H1 (cell line): ENCODE measurements around the gene MGME1. TPM values are rescaled to one million over a fixed set of nuclear protein-coding genes. Genes with fewer than 3 reads are reported as not detected.

Experiments used
- CTCF ChIA-PET: fragments of 300-600 bp; sonication (Branson Sonifier 250); formaldehyde crosslinking; loops from one replicate; lab custom pipeline; 2021; ENCODE audit not compliant: partially characterized antibody; lab: Charles Lee
- POLR2A ChIA-PET: fragments of 300-600 bp; sonication (Branson Sonifier 250); formaldehyde crosslinking; loops from one replicate; lab custom pipeline; 2021; ENCODE audit warnings: inconsistent platforms; ENCODE audit not compliant: partially characterized antibody; lab: Charles Lee
- DNase-seq, 2 experiments: peaks; one replicate each; pipeline versions ENCODE4 v3.0.0 to v3.0.0-alpha.2; 2010 to 2022; ENCODE audit warnings: low spot score in 2 of 2, low read depth in 1 of 2, mixed read lengths in 1 of 2
- FAIRE-seq: peaks from 2 replicates; lab custom pipeline; 2011; peaks lifted over from hg19 to GRCh38; lab: Jason Lieb, UNC
- H2AFZ ChIP-seq: 2 replicates; pipeline ENCODE4 v1.8.1; 2012; ENCODE audit warnings: low read length, inconsistent platforms
- H2AK5ac ChIP-seq: 2 replicates; pipeline ENCODE4 v1.6.1; 2013; ENCODE audit warnings: low read depth, low read length
- H2BK120ac ChIP-seq: replicated peaks from 2 replicates; pipeline ENCODE3; 2013; ENCODE audit warnings: low read depth, low read length, inconsistent platforms
- H2BK12ac ChIP-seq: 2 replicates; pipeline ENCODE4 v1.6.1; 2013; ENCODE audit warnings: low read depth, low read length
- H2BK15ac ChIP-seq: 2 replicates; pipeline ENCODE4 v1.6.1; 2013; ENCODE audit warnings: low read length
- H2BK20ac ChIP-seq: 2 replicates; pipeline ENCODE4 v1.6.1; 2013; ENCODE audit warnings: low read length
- H2BK5ac ChIP-seq: 2 replicates; pipeline ENCODE4 v1.6.1; 2013; ENCODE audit warnings: low read depth, low read length
- H3K14ac ChIP-seq: 2 replicates; pipeline ENCODE4 v1.6.1; 2013; ENCODE audit warnings: inconsistent platforms; ENCODE audit not compliant: insufficient read length
- H3K18ac ChIP-seq: 2 replicates; pipeline ENCODE4 v1.6.1; 2013; ENCODE audit warnings: low read length; ENCODE audit errors: extremely low read depth
- H3K23ac ChIP-seq: 2 replicates; pipeline ENCODE4 v1.6.1; 2013; ENCODE audit warnings: inconsistent platforms; ENCODE audit not compliant: insufficient read length
- H3K23me2 ChIP-seq: 2 replicates; pipeline ENCODE4 v1.6.1; 2013; ENCODE audit warnings: low read depth, low read length
- H3K27ac ChIP-seq: 2 replicates; pipeline ENCODE4 v1.6.1; 2011; ENCODE audit warnings: low read depth, low read length, inconsistent platforms
- H3K27me3 ChIP-seq, 4 experiments: replicated peaks in 1 of 4; 1 replicate in 1 of 4; 2 replicates in 3 of 4; pipeline versions ENCODE4 v1.6.1 to v1.8.1; 2011 to 2013; ENCODE audit warnings: low read length in 3 of 4, mild to moderate bottlenecking in 3 of 4, inconsistent platforms in 2 of 4, mixed read lengths in 2 of 4, moderate library complexity in 1 of 4; ENCODE audit not compliant: control insufficient read depth in 3 of 4, insufficient read depth in 3 of 4; ENCODE audit errors: extremely low read depth in 1 of 4
- H3K36me3 ChIP-seq, 4 experiments: 2 replicates each; pipeline versions ENCODE4 v1.6.1 to v1.8.1; 2011 to 2013; ENCODE audit warnings: mild to moderate bottlenecking in 4 of 4, low read length in 3 of 4, moderate library complexity in 2 of 4, control low read depth in 1 of 4, inconsistent platforms in 1 of 4; ENCODE audit not compliant: insufficient read depth in 4 of 4, control insufficient read depth in 2 of 4
- H3K4ac ChIP-seq: replicated peaks from 2 replicates; pipeline ENCODE3; 2013; ENCODE audit warnings: low read length, low read depth, mixed read lengths, inconsistent platforms; ENCODE audit not compliant: insufficient read length
- H3K4me1 ChIP-seq, 4 experiments: replicated peaks in 1 of 4; 1 replicate in 1 of 4; 2 replicates in 3 of 4; pipeline versions ENCODE4 v1.6.1 to v1.8.1; 2011 to 2013; ENCODE audit warnings: low read length in 3 of 4, inconsistent platforms in 2 of 4, mixed read lengths in 1 of 4; ENCODE audit not compliant: insufficient read depth in 4 of 4, control insufficient read depth in 3 of 4
- H3K4me2 ChIP-seq, 2 experiments: 2 replicates each; pipeline versions ENCODE4 v1.6.1 to v1.8.1; 2011 to 2013; ENCODE audit warnings: low read depth in 2 of 2, low read length in 2 of 2, control low read depth in 1 of 2, inconsistent platforms in 1 of 2, mild to moderate bottlenecking in 1 of 2; ENCODE audit not compliant: insufficient read depth in 1 of 2
- H3K4me3 ChIP-seq, 4 experiments: fragments of 200-600, 300-600 bp in 1 of 4; sonication (generic), shearing (Covaris generic), sonication (Bioruptor Twin) in 1 of 4; 2 replicates each; pipeline versions ENCODE4 v1.5.1 to v1.8.1; 2011 to 2016; ENCODE audit warnings: low read length in 4 of 4, low read depth in 3 of 4, control low read depth in 2 of 4, inconsistent platforms in 2 of 4, mild to moderate bottlenecking in 2 of 4, mixed read lengths in 1 of 4, moderate library complexity in 1 of 4; ENCODE audit not compliant: insufficient read depth in 2 of 4; ENCODE audit errors: extremely low read depth in 1 of 4
- H3K56ac ChIP-seq: replicated peaks from 2 replicates; pipeline ENCODE3; 2013; ENCODE audit warnings: low read depth, mild to moderate bottlenecking, mixed read lengths, low read length, inconsistent platforms; ENCODE audit not compliant: insufficient read length
- H3K79me1 ChIP-seq: 2 replicates; pipeline ENCODE4 v1.6.1; 2013; ENCODE audit warnings: low read depth, low read length, control low read depth
- H3K79me2 ChIP-seq, 2 experiments: 2 replicates each; pipeline versions ENCODE4 v1.6.1 to v1.8.1; 2012 to 2013; ENCODE audit warnings: low read length in 2 of 2, mild to moderate bottlenecking in 2 of 2, inconsistent platforms in 1 of 2; ENCODE audit not compliant: insufficient read depth in 2 of 2, control insufficient read depth in 1 of 2
- H3K9ac ChIP-seq, 4 experiments: replicated peaks in 1 of 4; 1 replicate in 1 of 4; 2 replicates in 3 of 4; pipeline versions ENCODE4 v1.6.1 to v1.8.1; 2011 to 2013; ENCODE audit warnings: low read depth in 3 of 4, low read length in 3 of 4, control low read depth in 2 of 4, mild to moderate bottlenecking in 2 of 4, moderate library complexity in 2 of 4, inconsistent platforms in 1 of 4; ENCODE audit errors: extremely low read depth in 1 of 4
- H3K9me3 ChIP-seq, 2 experiments: 2 replicates each; pipeline versions ENCODE4 v1.6.1 to v1.8.1; 2012 to 2013; ENCODE audit warnings: mild to moderate bottlenecking in 2 of 2, moderate library complexity in 2 of 2, control low read depth in 1 of 2, inconsistent platforms in 1 of 2, low read depth in 1 of 2, low read length in 1 of 2, mixed read lengths in 1 of 2; ENCODE audit not compliant: insufficient read depth in 2 of 2
- H4K20me1 ChIP-seq, 2 experiments: replicated peaks in 1 of 2; 2 replicates each; pipeline versions ENCODE3 to v1.8.1; 2011 to 2013; ENCODE audit warnings: inconsistent platforms in 2 of 2, low read length in 2 of 2, mild to moderate bottlenecking in 1 of 2; ENCODE audit not compliant: insufficient read depth in 2 of 2, control insufficient read depth in 1 of 2
- H4K5ac ChIP-seq: 2 replicates; pipeline ENCODE4 v1.6.1; 2013; ENCODE audit warnings: low read length, low read depth, mixed read lengths, inconsistent platforms; ENCODE audit not compliant: insufficient read length
- H4K8ac ChIP-seq: 2 replicates; pipeline ENCODE4 v1.8.0; 2013; ENCODE audit warnings: mild to moderate bottlenecking, moderate library complexity, low read length, inconsistent platforms; ENCODE audit not compliant: insufficient read depth; ENCODE audit errors: extremely low read depth
- H4K91ac ChIP-seq: replicated peaks from 2 replicates; pipeline ENCODE3; 2013; ENCODE audit warnings: low read length, mixed read lengths, inconsistent platforms; ENCODE audit not compliant: insufficient read length
- JUND ChIP-seq: IDR thresholded peaks from 2 replicates; pipeline ENCODE4 v1.6.1; 2011; ENCODE audit warnings: mild to moderate bottlenecking, improper control_type of control experiment, low read length
- POLR2A ChIP-seq, 2 experiments: IDR thresholded peaks; 1 replicate in 1 of 2; 2 replicates in 1 of 2; pipeline ENCODE4 v1.6.1; 2011; ENCODE audit warnings: low read depth in 2 of 2, low read length in 2 of 2, mild to moderate bottlenecking in 2 of 2; ENCODE audit errors: control extremely low read depth in 1 of 2
- POLR2AphosphoS5 ChIP-seq: IDR thresholded peaks from 2 replicates; pipeline ENCODE4 v1.6.1; 2011; ENCODE audit warnings: low read depth, low read length
- WGBS, 2 experiments: shearing (Covaris generic) in 1 of 2; methylation state at CpG; one replicate each; pipeline versions ENCODE4 v1.1.6 to v1.1.7; 2013 to 2015; ENCODE audit warnings: low lambda C conversion rate in 2 of 2, mixed read lengths in 2 of 2, inconsistent platforms in 1 of 2, low coverage in 1 of 2, missing lambda C conversion rate in 1 of 2; ENCODE audit not compliant: insufficient replicate concordance in 2 of 2, insufficient coverage in 1 of 2, insufficient read length in 1 of 2; ENCODE audit errors: extremely low coverage in 1 of 2, missing lambda C conversion rate in 1 of 2; 5-methylcytosine and 5-hydroxymethylcytosine counted together
- polyA plus RNA-seq, 7 experiments: library from polyadenylated mRNA; depleted of rRNA in 3 of 7; stranded (reverse) in 5 of 7; unstranded in 2 of 7; fragments of >200 nt in 5 of 7; fragments of 200-250 nt in 2 of 7; gene quantifications; 1 replicate in 5 of 7; 2 replicates in 1 of 7; 4 replicates in 1 of 7; pipeline versions ENCODE4 v1.2.1 to v1.2.3, GENCODE V29; 2011 to 2013; ENCODE audit warnings: missing spikeins in 2 of 7, mixed read lengths in 2 of 7
- total RNA-seq: library from RNA; stranded (reverse); fragmentation: NEBNext Ultra II Directional; extraction: Animal tissue kit (Norgen Biotek cat#: 25700); gene quantifications from 2 replicates; pipeline ENCODE4 v1.2.1, GENCODE V29; 2021

MGME1 gene
- total and polyA plus RNA-seq, 2 of the 8 experiments (the other 6 are each of a cell fraction or from before 2014, with no cell fraction given): 27.7 to 59.0 TPM

GRCh38 chr20:17958373-17959256, 10.2 kb upstream of the MGME1 start:
- Histone ChIP-seq H3K79me2 (peaks cover 91 to 100% of the 10 kb centered on the region in 2 experiments), H3K23me2 (no peaks in the 10 kb centered on the region), H2AK5ac (no peak overlapping the region), H3K4ac (no peak overlapping the region), H3K27ac (no peak overlapping the region), H3K27me3 (no peaks in the 10 kb centered on the region), H3K79me1 (no peaks in the 10 kb centered on the region), H3K36me3 (peaks cover 20 to 45% (median 31%) of the 10 kb centered on the region in 4 experiments), H2BK5ac (no peak overlapping the region), H4K8ac (no peak overlapping the region), H3K4me1 (peaks cover 0 to 27% (median 6%) of the 10 kb centered on the region in 4 experiments; a peak in 5 of 7 replicates), H2AFZ (no peak overlapping the region), H3K4me2 (peak overlapping the region in 1 of 2 experiments; percentile 47; a peak in 2 of 4 replicates), H2BK15ac (no peak overlapping the region), H3K9ac (0 out of 7 replicates have a peak overlapping the region, but pooled peaks of 1 of the 4 experiments have one; percentile 22), H4K91ac (no peak overlapping the region), H3K56ac (no peak overlapping the region), H2BK12ac (no peak overlapping the region), H2BK120ac (no peak overlapping the region), H4K5ac (no peak overlapping the region), H3K4me3 (no peak overlapping the region), H3K9me3 (no peaks in the 10 kb centered on the region), H3K23ac (no peak overlapping the region), H2BK20ac (no peak overlapping the region), H4K20me1 (peaks cover 45 to 50% of the 10 kb centered on the region in 2 experiments), H3K18ac (no peak overlapping the region), H3K14ac (no peak overlapping the region)
- CTCF ChIA-PET: interaction anchor here (1.0 to 2.4 kb wide), 7 partner anchors 9 to 454 kb away, joined by 3 to 15 read pairs (median 4); partner anchors contain the start of gene SNX5
- FAIRE-seq (no peak), DNase-seq (no peak)
- 92% methylated on average over 5 of the region's 5 CpGs; no CpG with 5 or more reads in 1 of the 2 experiments for WGBS, 2 experiments
- TF ChIP-seq POLR2A (IDR thresholded peaks at IDR 0.05; ENCODE audit: control extremely low read depth in 1 of 2, low read depth in 2 of 2, low read length in 2 of 2) (0 out of 3 replicates have a peak, but pooled peaks of 1 of the 2 experiments have one; percentile 69), JUND (no peak), POLR2AphosphoS5 (peak; percentile 61; the same call in 1 of the 2 replicates)
- POLR2A ChIA-PET: interaction anchor here (0.6 to 20.7 kb wide), 11 partner anchors 10 to 325 kb away, joined by 3 to 424 read pairs (median 5); partner anchors contain the start of genes MGME1 and SNX5
